Stimulated activated naive CD8-positive, alpha-beta T cell treated with anti-CD3 and anti-CD28 coated beads, Interleukin-15, amount 100 ng/mL, for 72 hours (primary cell): ENCODE data around the gene CEP112.
A peak's percentile ranks its signal among the peaks of the same experiment; 100 is the strongest.
"Not testable (repeated sequence)": the region's sequence is repeated elsewhere in the genome, so short reads cannot be mapped to it uniquely, and the experiment has no call there.

Source experiments
- ATAC-seq: fragments of 150-1000 bp; cut with Tn5 transposase; 2 replicates; pipeline ENCODE4 v1.10.0; 2021; ENCODE audit warnings: mild to moderate bottlenecking, moderate library complexity
- DNase-seq, 2 donors: peaks; one replicate each; pipeline ENCODE4 v3.0.0; 2021 to 2022
- H3K27ac Mint-ChIP-seq, 2 donors: one replicate each; pipeline ENCODE4 v1.8.0; 2022; ENCODE audit warnings: mild to moderate bottlenecking in 2 of 2, mixed read lengths in 2 of 2, moderate library complexity in 2 of 2
- H3K27me3 Mint-ChIP-seq: one replicate; pipeline ENCODE4 v1.8.0; 2022; ENCODE audit warnings: mixed read lengths
- H3K4me1 Mint-ChIP-seq: one replicate; pipeline ENCODE4 v1.8.0; 2022; ENCODE audit warnings: mild to moderate bottlenecking, mixed read lengths
- H3K4me3 Mint-ChIP-seq, 2 donors: one replicate each; pipeline ENCODE4 v1.8.0; 2022; ENCODE audit warnings: mild to moderate bottlenecking in 2 of 2, mixed read lengths in 2 of 2, moderate library complexity in 1 of 2
- H3K9me3 Mint-ChIP-seq, 2 donors: one replicate each; pipeline ENCODE4 v1.8.0; 2022; ENCODE audit warnings: mixed read lengths in 2 of 2

CEP112 gene

DNA sequence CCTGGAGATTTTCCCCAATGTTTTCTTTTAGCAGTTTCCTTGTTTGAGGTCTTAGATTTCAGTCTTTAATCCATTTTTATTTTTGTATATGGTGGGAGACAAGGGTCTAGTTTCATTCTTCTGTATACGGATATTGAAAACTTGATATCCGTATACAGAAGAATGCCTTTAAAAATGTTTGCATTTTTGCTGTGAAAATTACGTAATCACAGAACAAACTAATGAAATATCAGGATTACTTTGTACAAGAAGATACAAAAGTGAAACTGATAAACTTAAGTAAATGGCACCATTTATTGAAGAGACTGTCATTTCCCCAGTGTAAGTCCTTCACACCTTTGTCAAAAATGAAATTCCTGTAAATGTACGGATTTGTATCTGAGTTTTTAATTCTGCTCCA, 13.3 kb downstream of the CEP112 start:
- H3K4me1 Mint-ChIP-seq: no peaks in the 10 kb centered on the region
- H3K9me3 Mint-ChIP-seq: no peaks in the 10 kb centered on the region
- H3K27me3 Mint-ChIP-seq: no peaks in the 10 kb centered on the region

DNA sequence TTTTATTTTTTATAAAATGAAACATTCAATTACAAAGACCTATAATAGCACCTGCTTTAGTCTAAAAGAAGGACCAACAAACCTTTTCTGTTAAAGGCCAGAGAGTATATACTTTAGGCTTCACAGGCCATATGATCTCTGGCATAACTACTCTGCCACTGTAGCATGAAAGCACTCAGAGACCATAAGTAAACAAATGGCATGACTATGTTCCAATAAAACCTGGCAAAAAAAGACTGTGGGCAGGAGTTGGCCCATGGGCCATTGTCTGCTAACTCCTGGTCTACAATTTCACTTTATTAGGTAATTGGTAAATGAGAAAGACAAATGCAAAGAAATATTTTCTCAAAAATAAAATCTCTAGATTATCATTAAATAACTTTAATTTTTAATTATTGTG, 14.9 kb downstream of the CEP112 start:
- ATAC-seq (no peak), DNase-seq (no peak)
- no peak overlapping the region for H3K4me3 Mint-ChIP-seq
- no peaks in the 10 kb centered on the region for H3K4me1 Mint-ChIP-seq
- no peaks in the 10 kb centered on the region for H3K27me3 Mint-ChIP-seq
- H3K27ac Mint-ChIP-seq: no peak overlapping the region
- no peaks in the 10 kb centered on the region for H3K9me3 Mint-ChIP-seq

More for the DNA sequence above, 13.3 kb downstream of the CEP112 start:
- no peak overlapping the region for H3K27ac Mint-ChIP-seq
- DNase-seq (no peak), ATAC-seq (no peak)
- H3K4me3 Mint-ChIP-seq: no peak overlapping the region

DNA sequence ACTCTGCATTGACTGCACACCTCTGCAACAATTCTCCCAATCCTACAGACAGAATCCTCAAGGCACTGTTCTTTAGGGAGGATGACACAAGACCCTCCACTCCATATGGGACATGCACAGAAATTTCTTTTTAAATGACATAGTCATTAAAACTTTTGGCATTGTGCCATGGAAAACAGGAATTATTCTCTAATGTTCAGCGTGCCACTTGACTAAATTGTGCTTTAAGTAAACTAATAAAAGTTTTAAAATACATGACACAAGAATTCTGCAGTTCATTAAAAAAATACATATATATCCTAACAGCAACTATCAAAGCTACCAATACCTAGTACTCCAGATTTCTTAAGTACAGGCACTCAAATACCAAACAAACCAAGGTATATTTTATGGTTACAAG, 16.0 kb downstream of the CEP112 start:
- ATAC-seq (no peak), DNase-seq (no peak)
- no peak overlapping the region for H3K4me3 Mint-ChIP-seq
- no peaks in the 10 kb centered on the region for H3K4me1 Mint-ChIP-seq
- H3K27me3 Mint-ChIP-seq: no peaks in the 10 kb centered on the region
- no peaks in the 10 kb centered on the region for H3K9me3 Mint-ChIP-seq
- no peak overlapping the region for H3K27ac Mint-ChIP-seq

DNA sequence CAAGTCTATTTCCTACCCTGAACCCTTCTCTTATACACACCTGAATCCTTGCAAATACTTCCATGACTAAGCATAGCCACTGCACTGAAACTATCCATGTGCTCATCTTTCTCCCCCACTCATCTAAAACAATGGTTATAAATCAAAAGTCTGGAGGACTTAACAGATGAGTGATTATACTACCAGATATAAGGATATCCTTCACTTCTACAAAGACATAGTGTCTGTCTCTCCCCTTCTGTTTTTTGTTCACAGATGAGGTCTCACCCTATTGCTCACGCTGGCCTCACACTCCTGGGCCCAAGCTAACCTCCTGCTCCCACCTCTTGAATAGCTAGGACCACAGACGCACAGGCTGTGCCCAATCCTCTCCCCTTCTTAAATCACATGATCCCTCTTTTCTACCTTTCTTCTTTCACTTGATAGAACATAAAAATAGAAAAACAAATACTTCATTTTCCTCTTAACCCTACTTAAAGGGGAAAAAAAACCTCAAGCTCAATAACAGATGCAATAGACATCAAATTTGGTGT, 19.2 kb downstream of the CEP112 start:
- no peak for ATAC-seq
- no peak for DNase-seq
- Mint-ChIP-seq H3K9me3 (no peaks in the 10 kb centered on the region), H3K4me3 (no peak overlapping the region), H3K27ac (no peak overlapping the region), H3K27me3 (no peaks in the 10 kb centered on the region), H3K4me1 (no peaks in the 10 kb centered on the region)

DNA sequence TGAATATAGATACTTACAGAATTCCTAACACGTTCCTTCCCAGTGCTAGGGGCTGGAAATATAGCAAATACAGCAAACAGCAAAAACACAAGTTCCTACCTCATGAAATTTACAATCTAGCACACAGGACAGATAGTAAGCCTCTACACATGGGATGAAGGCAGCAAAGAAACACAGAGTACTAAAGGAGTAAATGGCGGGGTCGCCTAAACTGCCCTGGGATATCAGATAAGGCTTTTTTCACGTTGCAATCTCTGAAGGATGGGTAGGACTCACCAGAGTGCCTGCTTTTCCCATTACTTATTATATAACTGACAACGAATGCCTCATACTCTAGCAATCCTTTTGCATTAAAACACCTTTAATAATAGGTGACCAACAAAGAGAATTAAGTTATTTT, 19.8 kb downstream of the CEP112 start:
- no peaks in the 10 kb centered on the region for H3K27me3 Mint-ChIP-seq

DNA sequence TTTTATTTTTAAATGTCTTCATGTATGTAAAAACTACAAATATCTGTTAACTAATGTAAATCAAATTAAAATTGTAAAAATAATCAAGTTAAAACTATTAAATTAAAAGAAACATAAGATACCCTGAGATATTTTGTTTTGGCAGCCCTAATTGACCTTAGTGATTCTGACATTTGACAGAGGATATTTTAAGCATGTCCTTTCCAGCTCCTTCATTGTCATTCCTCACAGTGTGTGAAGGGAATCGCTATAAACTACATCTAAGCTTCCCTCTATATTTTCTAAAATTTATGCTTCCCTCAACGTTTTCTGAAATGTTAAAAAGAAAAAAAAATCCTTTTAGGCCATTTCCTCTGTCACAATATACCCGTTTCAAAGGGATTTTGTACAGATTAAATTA, 20.2 kb downstream of the CEP112 start:
- Mint-ChIP-seq H3K9me3 (no peaks in the 10 kb centered on the region), H3K4me1 (no peaks in the 10 kb centered on the region), H3K27me3 (no peaks in the 10 kb centered on the region), H3K4me3 (no peak overlapping the region), H3K27ac (no peak overlapping the region)
- DNase-seq (no peak), ATAC-seq (no peak)

More for the DNA sequence above, 19.8 kb downstream of the CEP112 start:
- Mint-ChIP-seq H3K4me1 (no peaks in the 10 kb centered on the region), H3K9me3 (no peaks in the 10 kb centered on the region), H3K27ac (no peak overlapping the region), H3K4me3 (no peak overlapping the region)
- ATAC-seq (no peak), DNase-seq (no peak)

DNA sequence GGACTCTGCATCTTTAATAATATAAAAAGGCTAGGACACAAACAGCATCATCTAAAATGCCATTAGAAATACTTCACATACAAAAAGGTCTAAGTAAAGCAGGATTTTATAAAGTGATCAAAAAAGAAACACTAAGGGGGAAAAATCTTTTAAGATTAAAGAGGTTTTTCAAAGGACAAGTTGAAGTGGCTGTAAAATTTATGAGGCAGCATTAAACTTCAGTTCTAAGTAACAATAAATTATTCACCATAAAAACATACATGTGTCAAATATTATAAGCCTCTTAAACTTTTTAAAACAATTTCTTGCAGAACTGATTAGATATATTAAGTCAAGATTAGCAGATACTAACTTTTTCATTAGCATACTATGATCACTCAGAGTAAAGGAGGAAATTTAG, 20.8 kb downstream of the CEP112 start:
- H3K4me3 Mint-ChIP-seq: no peak overlapping the region

DNA sequence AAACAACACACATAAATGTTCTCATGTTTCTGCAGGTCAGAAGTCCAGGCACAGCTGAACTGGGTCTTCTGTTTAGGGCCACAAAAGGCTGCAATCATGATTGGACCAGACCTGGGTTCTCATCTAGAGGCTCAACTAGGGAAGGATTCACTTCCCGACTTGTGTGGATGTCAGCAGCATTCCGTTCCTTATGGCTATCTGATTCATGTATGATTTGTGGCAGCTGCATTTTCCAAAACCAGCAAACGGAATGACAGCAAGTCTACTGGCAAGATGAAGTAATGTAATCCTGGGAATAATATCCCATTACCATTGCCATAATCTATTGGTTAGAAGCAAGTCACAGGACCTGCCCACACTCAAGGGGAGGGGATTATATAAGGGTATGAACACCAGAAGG, 22.1 kb downstream of the CEP112 start:
- H3K9me3 Mint-ChIP-seq: no peaks in the 10 kb centered on the region
- DNase-seq: no peak
- no peaks in the 10 kb centered on the region for H3K27me3 Mint-ChIP-seq
- H3K4me1 Mint-ChIP-seq: no peaks in the 10 kb centered on the region
- ATAC-seq: no peak
- H3K27ac Mint-ChIP-seq: no peak overlapping the region
- H3K4me3 Mint-ChIP-seq: no peak overlapping the region

More for the DNA sequence above, 20.8 kb downstream of the CEP112 start:
- H3K4me1 Mint-ChIP-seq: no peaks in the 10 kb centered on the region
- no peaks in the 10 kb centered on the region for H3K9me3 Mint-ChIP-seq
- ATAC-seq (no peak), DNase-seq (no peak)
- no peaks in the 10 kb centered on the region for H3K27me3 Mint-ChIP-seq
- no peak overlapping the region for H3K27ac Mint-ChIP-seq

DNA sequence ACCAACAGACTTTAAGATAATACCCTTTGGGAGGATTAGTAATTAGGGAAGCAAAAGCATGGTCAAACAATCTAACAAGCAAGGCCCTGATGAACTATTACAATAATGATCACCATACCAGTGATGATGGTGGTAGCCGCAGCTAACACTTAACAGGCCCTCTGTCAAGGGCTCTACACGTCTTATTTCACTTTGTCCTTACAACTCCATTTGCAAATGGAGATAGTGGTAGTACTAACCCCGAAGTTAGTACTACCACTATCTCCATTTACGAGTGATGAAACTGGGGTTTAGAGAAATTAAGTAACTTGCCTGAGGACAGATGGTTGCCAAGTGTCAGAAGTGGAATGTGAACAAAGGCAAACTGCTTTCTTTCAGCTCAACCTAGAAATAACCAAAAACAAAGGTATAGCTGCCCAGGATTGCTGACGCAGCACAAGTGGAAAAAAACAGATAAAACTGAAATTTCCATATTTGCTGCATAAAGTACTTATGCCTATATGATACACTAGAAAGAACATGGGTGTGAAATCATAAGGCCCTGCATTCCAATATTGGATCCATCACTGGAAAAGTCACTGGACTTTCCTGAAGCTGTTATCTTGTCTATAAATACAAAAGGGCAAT, 24.6 kb downstream of the CEP112 start:
- Mint-ChIP-seq H3K27ac (no peak overlapping the region), H3K9me3 (no peaks in the 10 kb centered on the region), H3K4me1 (no peaks in the 10 kb centered on the region), H3K4me3 (no peak overlapping the region), H3K27me3 (no peaks in the 10 kb centered on the region)
- ATAC-seq: no peak
- DNase-seq: no peak

DNA sequence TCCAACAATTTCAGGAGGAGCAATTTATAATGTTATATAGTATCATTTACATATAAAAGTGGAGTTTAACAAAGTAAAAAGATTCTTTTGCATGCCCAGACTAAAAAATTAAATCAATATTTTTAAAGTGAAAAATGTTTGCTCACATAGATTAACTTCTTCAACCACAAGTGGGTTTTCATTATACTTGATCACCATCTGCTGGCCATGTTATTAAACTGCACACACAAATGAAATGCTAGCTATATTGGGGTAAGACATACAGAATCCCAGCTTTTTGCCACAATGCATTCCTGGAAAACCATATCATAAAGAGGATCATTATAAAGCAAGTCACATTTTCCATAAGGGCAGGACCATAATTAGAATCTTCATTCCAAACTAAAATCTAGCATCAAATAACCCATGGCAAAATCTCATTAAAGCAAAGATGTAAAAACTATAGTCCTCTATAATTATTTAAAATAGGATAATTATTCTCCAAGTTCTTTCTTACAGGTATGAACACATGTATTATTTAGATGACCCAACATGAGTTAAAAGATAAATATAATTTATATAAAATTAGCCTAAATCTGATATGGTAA, 26.3 kb downstream of the CEP112 start:
- ATAC-seq: no peak
- Mint-ChIP-seq H3K27ac (no peak overlapping the region), H3K27me3 (no peaks in the 10 kb centered on the region), H3K4me1 (no peaks in the 10 kb centered on the region), H3K4me3 (no peak overlapping the region), H3K9me3 (no peaks in the 10 kb centered on the region)
- DNase-seq: peak in 1 of 2 donors; percentile 12

DNA sequence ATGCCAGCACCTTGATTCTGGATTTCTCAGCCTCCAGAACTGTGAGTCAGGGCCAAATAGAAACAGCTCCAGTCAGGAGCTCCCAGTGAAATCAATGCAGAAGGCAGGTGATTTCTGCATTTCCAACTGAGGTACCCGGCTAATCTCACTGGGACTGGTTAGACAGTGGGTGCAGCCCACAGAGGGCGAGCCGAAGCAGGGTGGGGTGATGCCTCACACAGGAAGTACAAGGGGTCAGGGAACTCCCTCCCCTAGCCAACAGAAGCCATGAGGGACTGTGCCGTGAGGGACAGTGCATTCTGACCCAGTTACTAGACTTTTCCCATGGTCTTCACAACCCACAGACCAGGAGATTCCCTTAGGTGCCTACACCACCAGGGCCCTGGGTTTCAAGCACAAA, 36.9 kb downstream of the CEP112 start:
- not testable (repeated sequence) for H3K4me3 Mint-ChIP-seq, DNase-seq, ATAC-seq, H3K27ac Mint-ChIP-seq, H3K27me3 Mint-ChIP-seq, H3K4me1 Mint-ChIP-seq
- H3K9me3 Mint-ChIP-seq: peaks cover 9 to 25% of the 10 kb centered on the region in 2 donors

DNA sequence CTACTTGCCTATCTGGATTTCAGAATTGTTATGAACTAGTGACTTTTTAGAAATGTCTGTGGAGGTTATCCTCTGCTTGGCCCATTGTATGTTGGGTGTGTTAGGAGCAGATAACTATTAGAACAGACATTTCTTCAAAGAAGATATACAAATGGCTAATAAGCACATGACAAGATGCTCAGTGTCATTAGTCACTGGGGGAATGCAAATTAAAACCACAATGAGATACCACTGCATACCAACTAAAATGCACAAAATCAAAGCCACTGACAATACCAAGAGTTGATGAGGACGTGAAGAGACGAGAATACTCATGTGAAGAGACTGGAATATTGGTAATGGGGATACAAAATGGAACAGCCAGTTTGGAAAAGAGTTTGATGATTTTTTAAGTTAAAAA, 39.2 kb downstream of the CEP112 start:
- ATAC-seq: no peak
- no peak overlapping the region for H3K4me3 Mint-ChIP-seq
- H3K27me3 Mint-ChIP-seq: no peaks in the 10 kb centered on the region
- H3K9me3 Mint-ChIP-seq: peaks cover under 1 to 6% of the 10 kb centered on the region in 2 donors
- H3K4me1 Mint-ChIP-seq: peaks cover 9% of the 10 kb centered on the region
- no peak for DNase-seq
- no peak overlapping the region for H3K27ac Mint-ChIP-seq

DNA sequence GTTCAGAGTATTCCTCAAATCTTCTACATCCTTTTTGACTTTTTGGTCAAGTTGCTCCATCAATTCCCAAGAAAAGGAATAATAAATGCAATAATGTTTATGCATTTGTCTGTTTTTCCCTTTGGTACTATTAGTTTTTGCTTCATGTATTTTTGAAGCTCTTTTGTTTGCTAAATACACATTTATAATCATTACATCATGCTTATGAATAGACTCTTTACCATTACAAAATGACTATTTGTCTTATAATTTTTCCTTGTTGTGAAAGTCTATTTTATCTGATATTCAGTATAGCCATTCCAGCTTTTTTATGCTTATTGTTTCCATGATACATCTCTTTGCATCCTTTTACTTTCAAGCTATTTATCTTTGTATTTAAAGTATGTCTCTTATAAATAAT, 41.2 kb downstream of the CEP112 start:
- no peaks in the 10 kb centered on the region for H3K9me3 Mint-ChIP-seq
- H3K27ac Mint-ChIP-seq: no peak overlapping the region
- peaks cover 9% of the 10 kb centered on the region for H3K4me1 Mint-ChIP-seq
- no peaks in the 10 kb centered on the region for H3K27me3 Mint-ChIP-seq
- no peak overlapping the region for H3K4me3 Mint-ChIP-seq
- DNase-seq: no peak
- no peak for ATAC-seq

DNA sequence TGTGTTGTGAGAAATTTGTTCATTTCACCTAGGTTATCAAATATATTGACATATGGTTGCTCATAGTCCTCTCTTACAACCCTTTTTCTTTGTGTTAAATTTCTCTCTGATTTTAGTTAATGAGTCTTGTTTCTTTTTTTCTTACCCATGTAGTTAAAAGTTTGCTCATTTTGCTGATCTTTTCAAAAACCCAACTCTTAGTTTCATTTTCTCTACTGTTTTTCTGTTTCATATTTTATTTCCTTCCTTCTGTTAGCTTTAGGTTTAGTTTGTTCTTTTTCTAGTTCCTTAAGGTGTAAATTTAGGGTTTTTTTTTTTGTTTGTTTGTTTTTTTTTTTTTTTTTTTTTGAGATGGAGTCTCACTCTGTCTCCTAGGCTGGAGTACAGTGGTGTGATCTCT, 42.4 kb downstream of the CEP112 start:
- no peak for ATAC-seq
- no peaks in the 10 kb centered on the region for H3K27me3 Mint-ChIP-seq
- H3K4me1 Mint-ChIP-seq: peaks cover 9% of the 10 kb centered on the region
- no peaks in the 10 kb centered on the region for H3K9me3 Mint-ChIP-seq
- no peak overlapping the region for H3K27ac Mint-ChIP-seq
- DNase-seq: no peak
- no peak overlapping the region for H3K4me3 Mint-ChIP-seq

DNA sequence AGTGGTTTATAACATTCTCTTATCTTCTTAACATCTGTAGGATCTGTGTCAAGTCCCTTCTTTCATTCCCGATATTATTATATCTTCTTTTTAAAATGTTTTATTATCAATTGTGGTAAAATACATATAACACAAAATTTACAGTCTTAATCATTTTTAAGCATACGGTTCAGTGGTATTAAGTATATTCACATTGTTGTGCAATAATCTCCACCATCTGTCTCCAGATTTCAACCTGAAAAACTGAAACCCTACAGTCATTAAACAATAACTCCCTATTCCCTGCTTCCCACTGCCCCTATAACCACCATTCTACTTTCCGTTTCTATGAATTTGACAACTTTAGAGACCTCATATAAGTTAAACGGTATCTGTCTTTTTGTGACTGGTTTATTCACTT, 45.5 kb downstream of the CEP112 start:
- Mint-ChIP-seq H3K27ac (no peak overlapping the region), H3K4me1 (peaks cover 9% of the 10 kb centered on the region), H3K27me3 (peaks cover 14% of the 10 kb centered on the region), H3K4me3 (no peak overlapping the region), H3K9me3 (no peaks in the 10 kb centered on the region)
- DNase-seq (no peak), ATAC-seq (no peak)

DNA sequence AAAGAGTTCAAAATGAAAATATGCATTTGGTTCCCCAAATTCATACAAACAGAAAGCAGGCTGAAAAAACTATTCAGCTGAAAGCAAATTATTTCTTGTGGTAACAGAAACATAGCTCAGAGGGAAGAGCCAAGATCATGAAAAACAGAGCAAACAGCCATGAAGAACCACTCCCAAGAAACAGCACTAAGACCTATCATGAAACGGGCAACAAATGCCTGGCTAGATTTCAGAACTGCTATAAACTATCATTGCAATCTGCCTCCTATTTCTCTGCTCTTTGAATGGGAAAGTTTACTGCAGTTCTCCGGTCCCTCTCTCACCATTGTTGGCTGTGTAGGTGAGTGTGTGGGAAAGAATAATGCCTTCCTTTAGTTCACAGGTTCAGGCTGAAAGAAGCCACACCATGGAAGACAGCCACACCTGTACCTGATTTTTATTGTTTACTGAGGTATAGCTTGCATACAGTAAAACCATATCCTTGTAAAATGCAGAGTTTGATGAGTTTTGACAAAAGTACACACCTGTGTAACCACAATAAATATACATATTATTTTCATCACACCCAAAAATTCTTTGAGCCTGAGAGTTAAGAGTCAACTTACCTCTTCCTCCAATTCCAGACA, 48.2 kb downstream of the CEP112 start:
- Mint-ChIP-seq H3K27me3 (peaks cover 14% of the 10 kb centered on the region), H3K4me3 (no peak overlapping the region), H3K9me3 (no peaks in the 10 kb centered on the region), H3K27ac (no peak overlapping the region), H3K4me1 (no peaks in the 10 kb centered on the region)
- no peak for ATAC-seq
- DNase-seq: no peak
